KMS-11 (cell line): ENCODE measurements around the gene MICAL3.

Experiments used
- H2AFZ ChIP-seq: fragments of 200-600 bp; sonication (generic); 2 replicates; pipeline ENCODE4 v1.6.1; 2016; ENCODE audit warnings: antibody characterized with exemption, mixed run types, low read depth
- H3K27ac ChIP-seq: fragments of 200-600 bp; sonication (generic); 2 replicates; pipeline ENCODE4 v1.6.1; 2016; ENCODE audit warnings: mild to moderate bottlenecking, mixed run types
- H3K27me3 ChIP-seq: fragments of 200-600 bp; sonication (generic); 2 replicates; pipeline ENCODE4 v1.6.1; 2017; ENCODE audit warnings: mild to moderate bottlenecking, low read depth, mixed run types, moderate library complexity; ENCODE audit not compliant: insufficient read depth
- H3K36me3 ChIP-seq: fragments of 200-600 bp; sonication (generic); 2 replicates; pipeline ENCODE4 v1.6.1; 2017; ENCODE audit warnings: mild to moderate bottlenecking, mixed run types; ENCODE audit not compliant: insufficient read depth
- H3K4me1 ChIP-seq: fragments of 200-600 bp; sonication (generic); 2 replicates; pipeline ENCODE4 v1.6.1; 2016; ENCODE audit warnings: mild to moderate bottlenecking, low read depth, mixed run types; ENCODE audit not compliant: poor library complexity, severe bottlenecking
- H3K4me2 ChIP-seq: fragments of 200-600 bp; sonication (generic); 2 replicates; pipeline ENCODE4 v1.7.0; 2016; ENCODE audit warnings: mild to moderate bottlenecking, mixed run types
- H3K4me3 ChIP-seq: fragments of 200-600 bp; sonication (generic); IDR thresholded peaks from 2 replicates; pipeline ENCODE4 v1.6.1; 2017; ENCODE audit warnings: low read depth, low read length, mixed read lengths; ENCODE audit not compliant: insufficient read depth
- H3K79me2 ChIP-seq: fragments of 200-600 bp; sonication (generic); 2 replicates; pipeline ENCODE4 v1.6.1; 2016; ENCODE audit warnings: low read depth, mixed run types; ENCODE audit not compliant: insufficient read depth
- H3K9ac ChIP-seq: fragments of 200-600 bp; sonication (generic); 2 replicates; pipeline ENCODE4 v1.6.1; 2016; ENCODE audit warnings: mild to moderate bottlenecking, mixed run types
- H4K20me1 ChIP-seq: fragments of 200-600 bp; sonication (generic); 2 replicates; pipeline ENCODE4 v1.6.1; 2016; ENCODE audit warnings: mild to moderate bottlenecking, mixed run types; ENCODE audit not compliant: insufficient read depth
- CTCF ChIP-seq: fragments of 200-600 bp; sonication (generic); conservative IDR thresholded peaks from 2 replicates; pipeline ENCODE4 v1.6.1; 2017; ENCODE audit warnings: low read depth, mild to moderate bottlenecking, antibody characterized with exemption, low read length, moderate library complexity, mixed read lengths

MICAL3 gene

GRCh38 chr22:17818649-17819048 lies 205.7 kb downstream of the MICAL3 start:
- H3K9ac ChIP-seq = no peak overlapping the region
- H2AFZ ChIP-seq = no peak overlapping the region
- H3K79me2 ChIP-seq = no peaks in the 10 kb centered on the region
- no peak overlapping the region for H3K4me2 ChIP-seq
- H3K36me3 ChIP-seq = no peaks in the 10 kb centered on the region
- no peak for TF ChIP-seq CTCF
- H4K20me1 ChIP-seq = no peaks in the 10 kb centered on the region
- no peaks in the 10 kb centered on the region for H3K4me1 ChIP-seq
- no peak overlapping the region for H3K27ac ChIP-seq
- no peak overlapping the region for H3K4me3 ChIP-seq
- no peaks in the 10 kb centered on the region for H3K27me3 ChIP-seq

GRCh38 chr22:17818180-17818579 lies 206.2 kb downstream of the MICAL3 start:
- no peaks in the 10 kb centered on the region for H3K79me2 ChIP-seq
- H3K4me1 ChIP-seq = no peaks in the 10 kb centered on the region
- no peaks in the 10 kb centered on the region for H3K36me3 ChIP-seq
- no peak overlapping the region for H3K9ac ChIP-seq
- H3K27ac ChIP-seq = no peak overlapping the region
- H3K4me2 ChIP-seq = no peak overlapping the region
- no peak overlapping the region for H3K4me3 ChIP-seq
- no peak overlapping the region for H2AFZ ChIP-seq
- no peaks in the 10 kb centered on the region for H4K20me1 ChIP-seq
- no peak for TF ChIP-seq CTCF
- no peaks in the 10 kb centered on the region for H3K27me3 ChIP-seq

- H3K36me3 ChIP-seq = no peaks in the 10 kb centered on the region
- H3K27me3 ChIP-seq = no peaks in the 10 kb centered on the region
- H3K79me2 ChIP-seq = no peaks in the 10 kb centered on the region
- H3K9ac ChIP-seq = no peak overlapping the region
- H3K4me2 ChIP-seq = no peak overlapping the region
- no peak overlapping the region for H2AFZ ChIP-seq
- no peaks in the 10 kb centered on the region for H3K4me1 ChIP-seq
- no peak overlapping the region for H3K4me3 ChIP-seq
- H4K20me1 ChIP-seq = no peaks in the 10 kb centered on the region
- H3K27ac ChIP-seq = no peak overlapping the region
- no peak for TF ChIP-seq CTCF
These were observed 206.8 kb downstream of the MICAL3 start for GRCh38 chr22:17817511-17818065.

- Histone ChIP-seq H3K9ac (no peak overlapping the region), H2AFZ (no peak overlapping the region), H3K27ac (no peak overlapping the region), H3K4me2 (no peak overlapping the region), H3K4me3 (no peak overlapping the region), H3K36me3 (no peaks in the 10 kb centered on the region), H3K27me3 (no peaks in the 10 kb centered on the region), H3K79me2 (no peaks in the 10 kb centered on the region), H3K4me1 (no peaks in the 10 kb centered on the region), H4K20me1 (no peaks in the 10 kb centered on the region)
- TF ChIP-seq CTCF = no peak
These were observed 207.3 kb downstream of the MICAL3 start for GRCh38 chr22:17817079-17817478.
